Hematopoietic multipotent progenitor cell (in vitro differentiated cells): ENCODE results near the gene MARK2. TPM values are rescaled to one million over a fixed set of nuclear protein-coding genes. Genes with fewer than 3 reads are reported as not detected.
"Not testable (repeated sequence)": the region's sequence is repeated elsewhere in the genome, so short reads cannot be mapped to it uniquely, and the experiment has no call there.

ENCODE experiments used
- DNase-seq, 3 donors: peaks; one replicate each; pipeline ENCODE4 v3.0.0-alpha.2; 2011 to 2015; ENCODE audit warnings: low read depth in 2 of 3, low spot score in 2 of 3
- total RNA-seq: library from RNA; depleted of rRNA; stranded (reverse); fragments of >200 nt; gene quantifications from one replicate; pipeline ENCODE4 v1.2.3, GENCODE V29; 2012

MARK2 gene
- total RNA-seq, 1 donor, result 19.4 TPM

DNA sequence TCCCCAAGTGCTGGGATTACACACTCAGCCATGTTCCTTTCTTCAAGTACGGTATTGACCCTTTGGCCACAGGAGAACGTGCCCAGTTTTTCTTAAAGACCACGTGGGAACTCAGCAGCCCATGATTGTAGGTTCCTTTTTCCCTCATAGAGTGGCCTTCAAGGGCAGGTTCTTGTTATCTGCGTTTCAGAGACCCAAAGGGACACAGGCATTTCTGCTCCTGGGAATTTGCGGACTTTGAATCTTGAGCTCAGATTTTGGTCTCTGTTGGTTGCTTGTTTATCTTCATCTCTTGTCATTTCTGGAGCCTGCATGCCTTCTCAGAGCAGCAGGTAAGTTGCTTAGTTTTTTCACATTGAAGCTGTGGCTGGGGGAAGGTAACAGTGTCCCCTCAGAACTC, 12.0 kb downstream of the MARK2 start:
- no peak for DNase-seq

DNA sequence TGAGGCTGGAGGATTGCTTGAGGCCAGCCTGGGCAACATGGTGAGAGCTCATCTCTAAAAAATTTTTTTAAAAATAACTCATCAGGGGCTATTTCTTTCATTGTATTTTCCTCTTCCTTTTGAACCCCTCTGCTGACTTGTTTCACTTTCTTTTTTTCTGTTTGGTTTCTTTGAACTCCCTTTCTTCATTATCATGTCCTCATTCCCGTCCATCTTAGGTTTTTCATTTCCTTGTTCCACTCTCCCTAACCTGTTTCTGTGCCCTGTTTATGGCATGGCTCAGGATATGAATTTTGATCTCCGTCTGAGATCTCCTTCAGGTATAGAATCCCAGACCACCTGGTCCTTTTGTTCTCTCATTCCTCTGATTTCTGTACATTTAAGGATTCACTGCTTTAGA, 12.5 kb downstream of the MARK2 start:
- DNase-seq, result no peak

DNA sequence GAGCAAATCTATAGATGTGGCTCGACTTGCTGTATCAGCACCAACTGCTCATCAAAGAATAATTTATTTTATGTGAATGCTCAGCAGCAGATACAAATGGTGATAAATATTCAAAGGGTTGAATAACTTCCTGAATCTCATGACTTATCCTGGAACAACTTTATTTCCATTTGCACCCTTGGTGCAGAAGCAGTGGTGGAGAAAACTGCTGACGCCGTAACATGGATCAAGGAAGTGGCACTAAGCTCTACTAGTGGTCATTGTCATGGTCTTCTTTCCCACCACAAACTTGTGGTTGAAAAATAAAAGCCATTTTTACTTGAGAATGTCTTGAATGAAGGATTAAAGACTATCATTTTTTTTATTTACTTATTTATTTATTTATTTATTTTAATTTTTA, 14.6 kb downstream of the MARK2 start:
- no peak for DNase-seq

DNA sequence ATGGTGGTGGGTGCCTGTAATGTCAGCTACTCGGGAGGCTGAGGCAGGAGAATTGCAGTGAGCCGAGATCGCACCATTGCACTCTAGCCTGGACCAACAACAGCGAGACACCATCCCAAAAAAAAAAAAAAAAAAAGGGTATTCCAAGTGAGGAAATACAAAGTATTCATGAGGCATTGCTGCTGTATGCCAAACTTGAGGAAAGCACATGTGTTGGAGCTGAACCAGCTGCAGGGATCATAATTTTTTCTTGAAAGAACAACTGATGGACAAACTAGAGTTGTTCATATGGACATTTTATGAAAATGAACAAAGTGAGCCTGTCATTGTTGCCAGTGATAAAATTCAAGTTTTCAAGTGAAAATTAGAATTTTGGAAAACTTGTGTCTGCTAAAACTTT, 15.8 kb downstream of the MARK2 start:
- no peak for DNase-seq

DNA sequence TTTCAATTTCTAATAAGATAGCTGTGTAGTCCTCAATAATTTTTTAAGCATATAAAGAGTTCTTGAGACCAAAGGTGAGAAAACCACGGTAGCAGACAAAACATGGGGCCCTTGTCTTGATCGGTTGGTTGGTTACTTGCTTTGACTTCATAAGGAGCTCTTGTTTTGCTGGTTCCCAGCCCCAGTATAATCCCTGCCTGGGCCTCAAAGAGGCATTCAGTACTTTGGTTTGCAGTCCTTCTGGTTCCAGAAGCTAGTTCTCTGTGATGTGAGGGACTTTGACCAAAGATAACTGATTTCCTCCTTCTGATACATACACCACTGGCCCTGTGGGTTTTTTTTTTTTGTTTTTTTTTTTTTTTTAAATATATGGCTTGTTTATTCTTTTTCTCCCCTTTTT, 17.1 kb downstream of the MARK2 start:
- DNase-seq, result no peak

DNA sequence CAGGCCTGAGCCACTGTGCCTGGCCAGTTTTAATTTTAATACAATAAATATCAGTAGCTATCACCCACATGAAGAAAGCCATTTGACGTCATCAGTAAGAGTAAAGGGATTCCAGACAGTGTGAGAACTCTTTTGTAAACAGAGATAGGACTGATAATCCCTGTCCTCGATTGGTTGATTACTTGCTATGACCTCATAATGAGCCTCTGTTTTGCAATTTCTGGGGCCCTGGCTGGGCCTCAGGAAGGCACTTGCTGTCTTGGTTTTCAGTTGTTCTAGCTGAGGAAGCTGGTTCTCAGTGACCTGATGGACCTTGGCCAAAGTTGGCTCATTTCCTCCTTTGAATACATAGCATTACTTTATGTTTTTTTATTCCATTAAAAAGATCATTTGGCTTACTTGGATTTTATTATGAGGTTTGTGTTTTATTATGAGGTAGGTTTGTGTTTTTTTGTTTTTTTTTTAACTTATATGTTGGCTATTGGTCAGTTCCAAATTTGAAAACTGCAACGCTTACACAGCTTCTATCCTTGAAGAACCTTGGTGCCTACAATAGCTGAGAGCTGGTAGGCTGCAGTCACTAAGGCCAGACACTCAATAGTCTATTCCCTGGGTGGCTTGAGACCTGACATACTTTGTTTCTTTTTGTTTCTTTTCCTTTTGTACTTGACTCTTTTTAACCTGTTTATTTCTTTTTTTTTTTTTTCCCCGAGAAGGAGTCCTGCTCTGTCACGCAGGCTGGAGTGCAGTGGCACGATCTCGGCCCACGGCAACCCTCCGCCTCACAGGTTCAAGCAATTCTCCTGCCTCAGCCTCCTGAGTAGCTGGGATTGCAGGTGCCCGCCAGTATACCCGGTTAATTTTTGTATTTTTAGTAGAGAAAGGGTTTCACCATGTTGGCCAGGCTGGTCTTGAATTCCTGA, 20.0 kb downstream of the MARK2 start:
- no peak for DNase-seq

DNA sequence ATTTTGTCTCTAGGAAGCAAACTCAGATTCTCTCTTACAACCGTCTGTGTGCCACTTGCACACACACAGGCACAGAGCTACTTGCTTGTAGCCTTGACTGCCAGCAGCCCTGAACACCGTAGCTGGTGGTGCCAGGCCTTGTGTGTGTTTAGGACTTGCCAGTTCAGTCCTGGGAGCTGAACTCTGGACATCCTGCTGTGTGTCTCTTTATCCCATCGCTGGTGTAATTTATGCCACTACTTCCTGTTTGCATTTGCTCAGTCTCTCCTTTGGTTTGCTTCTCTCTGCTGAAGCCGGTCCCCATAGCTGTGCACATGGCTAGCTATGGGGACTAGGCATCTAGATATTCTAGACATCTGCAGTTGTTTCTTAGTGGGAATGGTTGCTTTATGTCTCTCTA, 24.0 kb downstream of the MARK2 start:
- DNase-seq, result no peak

DNA sequence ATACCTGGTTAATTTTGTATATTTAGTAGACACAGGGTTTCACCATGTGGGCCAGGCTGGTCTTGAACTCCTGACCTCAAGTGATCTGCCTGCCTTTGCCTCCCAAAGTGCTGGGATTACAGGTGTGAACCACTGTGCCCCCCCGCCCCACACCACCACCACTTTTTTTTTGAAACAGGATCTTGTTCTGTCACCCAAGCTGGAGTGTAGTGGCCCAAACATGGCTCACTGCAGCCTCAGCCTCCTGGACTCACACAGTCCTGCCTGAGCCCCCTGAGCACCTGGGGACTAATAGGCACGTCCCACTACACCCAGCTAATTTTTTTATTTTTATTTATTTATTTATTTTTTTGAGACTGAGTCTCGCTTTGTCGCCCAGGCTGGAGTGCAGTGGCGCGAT, 24.7 kb downstream of the MARK2 start:
- not testable (repeated sequence) for DNase-seq

DNA sequence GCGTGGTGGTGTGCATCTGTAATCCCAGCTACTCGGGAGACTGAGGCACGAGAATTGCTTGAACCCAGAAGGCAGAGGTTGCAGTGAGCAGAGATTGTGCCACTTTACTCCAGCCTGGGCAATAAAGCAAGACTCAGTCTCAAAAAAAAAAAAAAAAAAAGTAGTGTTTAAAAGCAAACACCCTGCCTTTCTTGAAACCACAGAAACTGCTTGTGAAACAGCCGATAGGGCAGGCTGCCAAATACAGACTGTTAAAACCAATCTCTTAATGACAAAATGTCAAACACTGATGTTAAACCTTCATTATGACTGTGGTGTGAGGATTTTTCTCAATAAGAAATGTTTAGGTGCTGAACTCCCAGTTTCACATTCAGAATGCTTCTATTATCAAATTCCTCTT, 27.3 kb downstream of the MARK2 start:
- DNase-seq, result peak; percentile 37 to 85 (median 62)

DNA sequence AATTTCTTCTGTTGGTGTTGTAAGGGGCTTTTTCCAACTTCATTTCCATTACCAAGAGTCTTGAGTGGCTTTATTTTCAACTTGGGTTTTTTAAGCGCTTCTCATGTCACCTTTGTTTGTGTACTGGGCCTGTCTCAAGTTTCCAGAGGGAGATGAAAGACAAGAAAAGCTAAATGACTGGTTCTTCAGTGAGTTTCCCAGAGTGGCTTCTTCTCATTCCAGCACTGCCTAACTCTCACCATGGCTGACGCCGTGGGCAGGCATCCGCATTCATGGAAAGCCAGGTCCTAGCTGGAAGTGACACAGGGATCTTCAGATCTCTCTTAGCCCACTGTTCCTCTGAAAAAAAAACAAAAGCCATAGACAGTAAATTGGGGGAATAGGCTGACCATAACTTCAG, 28.6 kb downstream of the MARK2 start:
- no peak for DNase-seq

DNA sequence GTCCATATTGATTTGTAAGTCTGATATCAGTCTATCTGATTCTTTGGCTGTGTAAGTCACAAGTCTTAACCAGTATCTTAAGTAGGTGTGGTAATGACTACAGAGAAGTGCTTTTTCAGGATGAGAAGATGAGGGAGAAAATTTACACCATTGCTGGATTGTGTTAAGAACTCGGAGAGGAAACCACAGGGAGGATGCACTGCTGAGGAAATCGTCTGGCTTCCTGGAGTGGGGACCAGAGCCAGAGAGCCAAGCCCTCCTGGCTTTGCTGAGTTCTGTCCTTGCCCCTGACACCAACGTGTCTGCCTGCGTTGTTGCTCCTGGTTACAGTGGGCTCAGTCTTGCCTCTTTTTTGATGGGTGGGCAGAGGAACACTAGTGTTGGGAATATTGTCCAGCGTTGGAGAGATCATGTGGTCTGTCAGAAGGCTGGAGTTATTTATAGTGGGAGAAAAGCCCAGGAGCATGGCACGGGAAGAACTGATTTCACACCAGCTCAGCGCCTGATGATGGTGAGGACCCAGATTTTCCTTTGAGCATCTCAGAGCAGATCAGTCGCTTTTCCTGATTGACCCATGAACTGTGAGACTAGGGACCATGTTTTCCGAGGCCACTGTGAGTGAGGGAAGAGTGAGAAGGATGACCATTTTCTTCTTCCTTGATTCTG, 29.6 kb downstream of the MARK2 start:
- DNase-seq, result no peak

DNA sequence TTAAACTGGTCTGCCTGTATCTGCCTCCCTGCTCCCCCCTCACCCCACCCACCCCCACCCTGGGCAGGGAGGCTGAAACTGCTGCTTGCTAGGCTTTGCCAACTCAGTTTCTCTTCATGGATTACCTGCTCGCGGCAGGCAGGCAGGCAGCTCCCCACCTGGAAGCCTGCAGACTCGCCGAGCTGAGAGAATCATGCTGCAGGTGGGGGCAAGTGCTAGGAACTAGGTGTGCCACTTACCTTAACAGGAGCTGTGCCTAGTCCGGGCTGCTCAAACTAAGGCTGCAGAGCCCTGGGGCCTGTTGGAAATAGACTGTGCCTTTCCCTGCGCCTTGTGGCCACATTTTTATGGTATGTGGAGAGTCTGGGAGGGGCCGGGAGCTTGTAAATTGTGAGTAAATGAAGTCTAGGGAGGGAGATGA, 30.3 kb downstream of the MARK2 start:
- no peak for DNase-seq

DNA sequence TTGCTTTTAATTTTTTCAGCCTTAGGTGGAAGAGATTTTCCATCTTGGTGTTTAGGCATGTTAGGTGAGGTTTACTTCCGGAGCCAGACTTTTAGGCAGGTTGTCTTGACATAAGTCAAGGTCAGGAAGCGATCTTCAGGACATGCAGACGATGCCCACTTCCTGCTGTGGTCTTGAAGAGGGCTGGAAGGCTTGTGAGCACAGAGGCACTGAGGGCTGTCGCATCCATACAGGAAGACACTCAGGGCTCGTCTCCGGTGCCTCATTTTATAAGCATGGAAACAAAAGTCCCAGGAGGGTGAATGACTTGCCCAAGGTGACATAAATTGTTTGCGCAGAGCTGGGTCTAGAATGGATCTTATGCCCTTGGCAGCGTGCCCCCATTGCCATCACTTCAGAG, 30.8 kb downstream of the MARK2 start:
- DNase-seq, result no peak

DNA sequence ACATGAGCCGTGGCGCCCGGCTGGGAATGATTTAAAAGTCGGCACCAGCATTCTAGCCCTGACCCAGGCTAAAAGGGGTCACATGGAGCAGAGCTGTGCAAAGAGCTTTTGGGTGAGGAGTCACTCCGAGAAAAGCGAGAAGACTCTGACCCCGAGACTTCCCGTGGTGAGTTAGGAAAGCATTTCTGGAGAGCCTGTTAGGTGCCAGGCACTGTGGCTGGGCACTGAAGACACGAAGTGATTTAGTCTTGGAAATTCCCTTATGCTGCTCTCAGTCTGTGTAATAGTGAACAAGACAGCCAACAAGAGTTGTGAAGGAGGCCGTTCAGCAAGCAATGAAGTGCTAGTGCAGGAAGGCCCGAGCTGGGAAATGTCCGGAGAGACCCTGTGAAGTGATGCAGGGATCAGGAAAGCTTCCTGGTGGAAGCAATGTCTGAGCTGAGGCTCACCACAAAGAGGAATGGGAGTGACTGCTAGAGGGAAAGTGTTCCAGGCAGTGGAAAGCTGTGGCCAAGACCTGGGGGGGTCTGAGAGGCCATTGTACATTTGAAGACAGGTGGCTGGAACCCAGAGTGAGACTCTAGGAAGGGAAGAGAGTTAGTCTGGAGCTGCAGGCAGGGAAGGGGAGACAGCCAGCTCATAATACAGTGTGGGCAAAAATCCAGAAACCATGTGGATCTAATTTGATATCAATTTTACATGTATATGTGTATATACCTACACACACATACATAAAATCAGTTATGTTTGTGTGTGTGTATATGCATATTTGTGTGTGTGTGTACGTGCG, 31.6 kb downstream of the MARK2 start:
- DNase-seq, result no peak

DNA sequence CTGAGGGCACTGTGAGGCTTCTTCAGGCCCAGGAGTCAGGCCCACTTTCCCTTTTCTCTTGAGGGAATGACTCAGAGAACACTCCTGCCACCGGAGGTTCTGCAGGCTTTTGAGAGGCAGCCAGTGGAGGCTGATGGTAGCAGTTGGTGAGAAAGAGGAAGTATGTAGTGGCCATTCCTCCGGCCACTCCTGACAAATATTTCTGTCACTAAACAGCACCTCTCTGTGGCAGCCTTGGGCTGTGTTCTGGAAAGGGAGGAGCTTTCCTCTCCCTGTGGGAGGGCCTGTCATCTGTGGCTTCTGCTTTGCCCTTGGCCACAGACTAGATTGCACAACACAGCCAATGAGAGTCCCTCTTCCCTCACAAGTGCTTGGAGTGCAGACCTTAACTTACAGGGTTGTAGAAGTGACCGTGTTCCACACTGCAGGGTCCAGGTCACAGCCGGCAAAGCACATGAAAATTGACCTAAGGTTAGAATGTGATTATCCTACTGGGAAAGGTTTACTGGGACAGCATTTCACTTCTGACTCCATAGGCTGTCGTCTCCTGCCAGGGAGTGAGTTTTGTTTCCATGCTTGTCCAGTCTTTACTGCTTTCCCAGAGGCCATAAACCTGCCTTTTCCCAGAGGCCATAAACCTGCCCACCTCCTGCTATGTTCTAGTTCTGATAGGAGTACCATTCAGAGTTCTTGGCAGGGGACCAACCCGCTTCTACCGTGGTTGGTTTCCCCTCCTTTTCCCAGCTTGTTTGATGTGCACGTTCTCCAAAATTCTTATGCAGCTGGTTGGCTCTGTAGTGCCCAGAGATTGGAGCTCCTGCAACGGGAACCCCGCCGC, 33.3 kb downstream of the MARK2 start:
- DNase-seq, result peak in 2 of 3 donors; percentile 87 to 95

DNA sequence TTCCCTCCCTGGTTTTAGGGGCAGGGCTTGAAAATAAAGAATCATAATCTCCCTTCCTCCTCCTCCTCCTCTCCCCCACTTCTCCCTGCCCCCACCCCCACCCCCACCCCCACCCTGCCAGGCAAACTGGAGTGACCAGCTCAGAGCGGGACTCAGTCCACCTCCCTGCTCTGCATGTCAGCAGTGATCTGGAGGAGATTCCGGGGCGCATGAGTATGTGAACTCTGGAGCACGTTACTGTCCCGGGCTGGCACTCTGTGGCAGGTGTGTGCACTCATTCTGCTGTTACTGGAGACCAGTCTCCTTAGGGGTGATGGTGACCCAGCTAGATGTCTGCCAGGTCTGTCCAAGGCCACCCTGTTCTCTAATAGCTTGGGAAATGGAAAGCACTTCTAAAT, 33.9 kb downstream of the MARK2 start:
- DNase-seq, result no peak

DNA sequence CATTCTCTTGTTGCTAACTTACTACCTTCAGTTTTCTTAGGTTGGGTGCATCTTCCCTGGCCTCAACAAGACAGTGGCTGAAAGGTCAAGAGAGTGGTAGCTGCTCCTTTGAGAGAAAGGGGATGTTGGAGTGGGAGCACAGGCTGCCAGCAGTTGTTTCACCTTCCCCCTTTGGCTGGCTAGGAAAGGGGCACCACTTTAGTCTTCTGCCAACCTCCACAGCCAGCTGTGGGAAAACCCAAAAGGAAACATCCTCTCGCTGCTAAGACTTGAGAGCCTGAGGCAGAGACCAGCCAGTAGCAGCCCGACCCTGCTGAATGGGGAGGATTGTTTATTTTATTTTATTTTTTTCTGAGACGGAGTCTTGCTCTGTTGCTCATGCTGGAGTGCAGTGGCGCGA, 34.4 kb downstream of the MARK2 start:
- no peak for DNase-seq

DNA sequence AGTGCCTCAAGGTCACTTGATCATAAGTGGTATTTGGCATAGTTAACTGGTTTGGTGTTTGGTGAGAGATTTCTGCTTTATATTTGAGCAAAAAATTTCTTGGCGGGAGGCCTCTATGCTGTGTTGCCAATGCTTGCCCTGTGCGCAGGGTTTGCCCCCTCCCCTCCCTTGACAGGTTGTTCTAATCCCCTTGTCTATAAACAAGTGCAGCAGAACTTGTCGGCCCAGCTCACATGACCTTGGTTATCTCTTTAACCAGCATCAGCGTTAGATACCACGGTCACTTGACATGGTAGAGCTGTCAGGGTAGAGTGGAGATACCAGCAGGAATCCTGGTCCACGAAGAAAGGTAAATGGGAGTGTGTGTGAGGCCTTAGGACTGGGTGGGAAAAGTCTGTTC, 35.6 kb downstream of the MARK2 start:
- DNase-seq, result no peak

DNA sequence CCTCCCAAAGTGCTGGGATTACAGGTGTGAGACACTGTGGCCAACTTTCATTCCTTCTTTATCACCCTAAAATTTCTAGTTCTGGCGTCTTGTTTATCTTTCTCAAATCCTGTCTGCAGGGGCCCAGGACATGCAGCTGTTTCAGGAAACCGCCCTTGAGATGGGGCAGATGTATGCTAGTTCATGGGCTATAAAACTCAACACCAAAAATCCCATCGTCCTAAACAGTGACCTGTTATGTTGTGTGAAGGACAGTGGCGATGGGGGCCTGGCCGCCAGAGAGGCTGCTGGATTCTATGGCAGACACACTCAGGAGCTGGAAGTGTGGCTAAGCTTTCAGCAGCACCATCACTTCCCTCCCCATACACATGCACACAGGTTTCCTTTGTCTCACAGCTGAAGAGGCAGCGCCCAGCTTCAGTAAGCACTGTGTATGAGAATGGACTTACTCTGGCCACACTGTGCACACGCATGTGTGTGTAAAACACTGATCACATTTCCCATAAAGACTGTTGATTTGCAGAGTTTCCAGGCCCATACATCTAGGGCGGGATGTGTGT, 36.7 kb downstream of the MARK2 start:
- no peak for DNase-seq

DNA sequence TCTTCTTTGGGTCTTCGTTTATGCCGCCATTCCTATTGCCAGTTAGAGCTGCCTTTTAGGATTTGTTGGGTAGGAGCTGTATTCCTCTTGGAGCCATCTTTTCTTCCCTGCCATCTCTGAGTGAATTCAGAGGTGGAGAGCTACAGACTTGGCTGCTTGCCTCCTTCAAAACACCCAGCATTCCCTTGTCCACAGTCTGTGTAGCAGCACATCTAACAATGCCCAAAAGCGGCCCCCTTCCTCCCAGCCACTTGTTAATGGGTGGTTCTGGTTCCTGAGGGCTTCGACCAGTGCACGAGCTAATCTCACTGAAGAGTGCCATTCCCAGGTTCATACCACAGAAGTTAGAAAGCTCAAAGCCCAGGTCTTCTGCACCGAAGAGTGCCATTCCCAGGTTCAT, 37.7 kb downstream of the MARK2 start:
- no peak for DNase-seq
